ENCODE measurements around the gene BSN.

BSN gene

DNA sequence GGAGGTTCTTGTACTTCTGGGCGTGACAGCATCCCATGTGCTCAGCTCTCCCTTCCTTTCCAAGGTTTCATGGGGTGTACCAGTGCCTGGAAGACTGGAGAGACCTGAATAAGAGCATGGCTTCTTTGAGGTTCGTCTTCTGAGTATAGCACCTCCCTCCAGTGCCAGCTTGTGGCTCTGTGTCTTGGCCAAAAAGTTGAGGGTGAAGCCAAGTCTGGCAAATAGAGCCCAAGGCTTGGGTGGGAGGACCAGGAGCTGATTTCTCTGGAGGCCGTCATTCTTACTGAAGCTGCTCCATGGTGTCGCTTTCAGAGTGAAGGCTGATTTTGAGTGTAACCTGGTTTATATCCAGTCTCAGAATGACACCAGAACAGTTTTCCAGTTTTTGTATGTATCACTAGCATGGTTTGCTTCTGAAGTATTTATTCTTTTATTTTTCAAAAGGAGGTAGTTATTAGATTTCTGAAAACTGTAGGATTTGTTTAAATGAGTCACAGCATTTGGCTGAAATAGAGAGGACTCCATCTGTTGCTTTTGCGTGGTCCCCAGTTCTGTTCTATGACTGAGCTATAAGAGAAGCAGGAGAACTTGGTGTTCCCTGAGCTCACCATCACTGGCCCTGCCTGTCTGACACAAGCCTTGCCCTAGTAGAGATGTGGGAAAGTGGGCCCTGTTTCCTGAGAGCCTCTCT, 47.2 kb downstream of the BSN start:
- no peak for DNase-seq (ENCODE audit: low read depth, low spot score)

GRCh38 chr3:49602049-49602554, 47.8 kb downstream of the BSN start:
- no peak for DNase-seq (ENCODE audit: low read depth, low spot score)

DNA sequence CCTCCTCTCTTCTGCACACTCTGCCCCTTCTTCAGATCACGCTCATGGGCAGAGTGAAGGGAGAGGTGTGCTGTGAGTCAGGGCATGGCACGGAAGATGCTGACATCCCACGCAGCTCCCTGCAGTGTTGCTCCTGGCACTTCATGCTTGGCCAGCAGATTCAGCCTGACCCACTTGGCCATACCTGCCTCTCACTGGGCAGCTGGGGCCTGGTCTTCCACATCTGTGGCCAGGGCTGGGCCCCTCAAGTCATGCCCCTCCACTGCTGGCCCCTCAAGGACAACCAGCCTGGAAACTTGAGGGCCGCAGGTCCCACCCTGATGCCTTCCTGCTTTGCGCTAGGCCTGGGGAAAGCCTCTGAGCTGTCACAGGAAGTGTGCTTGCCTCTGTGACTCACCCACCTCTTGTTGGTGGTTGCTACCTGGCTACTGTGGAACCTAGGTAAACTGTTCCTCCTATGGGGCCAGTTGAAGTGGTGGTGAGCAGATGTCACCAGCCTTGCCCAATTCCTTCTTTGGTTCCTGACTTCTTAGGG, 48.7 kb downstream of the BSN start:
- peak; percentile 8 for DNase-seq (ENCODE audit: low read depth, low spot score)

GRCh38 chr3:49606427-49606826, 52.1 kb downstream of the BSN start:
- no peak for DNase-seq (ENCODE audit: low read depth, low spot score)

DNA sequence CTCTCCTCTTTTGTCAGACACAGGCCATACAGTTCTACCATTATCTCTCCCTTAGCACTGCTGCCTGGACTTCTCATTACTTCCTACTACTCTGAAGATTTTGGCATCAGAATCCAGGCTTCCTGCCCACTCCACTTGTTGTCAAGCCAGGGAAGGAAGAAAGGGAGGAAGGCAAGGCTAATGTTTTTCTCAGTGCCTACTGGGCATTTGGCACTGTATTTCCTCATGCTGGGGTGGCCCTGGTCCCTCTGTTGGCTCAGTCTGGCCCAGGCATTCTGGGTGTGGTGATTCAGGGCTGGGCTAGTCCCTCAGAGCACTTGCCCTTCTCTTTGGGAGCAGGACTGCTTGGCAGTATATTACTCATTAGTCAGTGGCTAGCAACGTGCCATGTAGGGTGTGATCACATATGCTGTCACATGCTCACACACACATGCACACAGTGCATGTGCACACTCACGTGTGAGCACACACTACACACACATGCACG, 52.9 kb downstream of the BSN start:
- no peak for DNase-seq (ENCODE audit: low read depth, low spot score)

GRCh38 chr3:49607796-49608195, 53.5 kb downstream of the BSN start:
- no peak for DNase-seq (ENCODE audit: low read depth, low spot score)

GRCh38 chr3:49609314-49609713, 55.0 kb downstream of the BSN start:
- no peak for DNase-seq (ENCODE audit: low read depth, low spot score)

GRCh38 chr3:49609815-49610214, 55.5 kb downstream of the BSN start:
- DNase-seq (ENCODE audit: low read depth, low spot score): no peak

- no peak for DNase-seq (ENCODE audit: low read depth, low spot score)
These were observed 56.5 kb downstream of the BSN start for GRCh38 chr3:49610666-49611280.

- DNase-seq (ENCODE audit: low read depth, low spot score): no peak
These were observed 57.0 kb downstream of the BSN start for GRCh38 chr3:49611291-49611690.

DNA sequence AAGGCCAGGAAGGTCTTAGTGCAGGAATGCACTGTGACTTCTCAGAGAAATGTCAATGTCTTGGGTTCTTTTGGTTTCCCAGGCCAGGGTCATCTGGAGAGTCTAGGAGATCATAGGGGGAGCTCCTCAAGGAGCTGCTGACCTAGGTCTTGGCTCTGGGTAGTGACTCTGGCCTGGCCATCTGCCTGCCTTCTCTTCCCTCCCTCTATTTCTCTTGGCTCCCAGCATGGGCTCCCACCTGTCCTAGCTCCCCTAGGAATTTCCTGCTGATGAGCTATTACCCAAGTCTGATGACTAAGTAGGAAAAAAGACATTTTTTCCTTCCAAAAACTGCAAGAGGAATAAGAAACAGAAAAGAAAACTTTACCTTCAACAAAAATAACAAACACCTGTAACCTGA, 57.4 kb downstream of the BSN start:
- DNase-seq (ENCODE audit: low read depth, low spot score): no peak

GRCh38 chr3:49614936-49615335, 60.7 kb downstream of the BSN start:
- no peak for DNase-seq (ENCODE audit: low read depth, low spot score)

- DNase-seq (ENCODE audit: low read depth, low spot score): no peak
These were observed 61.8 kb downstream of the BSN start for GRCh38 chr3:49616061-49616460.

GRCh38 chr3:49616491-49616941, 62.2 kb downstream of the BSN start:
- DNase-seq (ENCODE audit: low read depth, low spot score): no peak

GRCh38 chr3:49617390-49618013, 63.2 kb downstream of the BSN start:
- DNase-seq (ENCODE audit: low read depth, low spot score): no peak

DNA sequence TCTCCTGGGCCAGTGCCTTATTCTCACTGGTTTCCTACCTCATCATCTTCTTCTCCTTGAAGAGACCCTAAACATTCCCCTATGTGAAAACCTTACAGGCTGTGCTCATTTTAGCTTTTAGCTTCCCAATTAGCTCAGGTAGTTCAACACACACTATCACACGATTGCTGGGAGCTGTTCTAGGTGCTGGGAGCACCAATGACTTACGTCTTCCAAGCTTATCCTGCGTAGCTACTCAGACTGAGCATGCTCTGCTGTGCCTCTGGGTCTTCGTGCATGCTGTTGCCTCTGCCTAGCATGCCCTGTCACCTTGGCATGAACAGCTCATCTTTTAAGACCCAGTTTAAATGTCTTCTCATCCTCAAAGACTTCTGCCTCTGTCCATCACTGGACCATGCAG, 64.1 kb downstream of the BSN start:
- DNase-seq (ENCODE audit: low read depth, low spot score): no peak

DNA sequence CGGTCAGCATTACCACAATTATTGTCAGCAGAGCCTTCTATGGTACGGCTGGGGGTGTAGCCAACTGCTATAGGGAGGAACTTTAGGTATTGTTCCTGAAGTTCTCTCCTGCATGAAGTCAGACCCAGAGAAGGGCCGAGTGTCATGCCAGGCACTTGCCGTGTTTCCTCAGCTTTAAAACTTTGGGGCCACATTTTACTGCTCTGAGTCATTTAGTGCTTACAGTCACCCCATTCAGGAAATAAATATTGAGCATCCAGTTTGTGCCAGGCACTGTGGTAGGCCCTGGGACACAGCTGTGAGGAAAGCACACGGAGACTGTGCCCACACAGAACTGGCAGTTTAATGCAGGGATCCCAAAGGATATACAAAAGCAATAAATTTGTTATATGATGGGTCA, 65.4 kb downstream of the BSN start:
- DNase-seq (ENCODE audit: low read depth, low spot score): no peak

DNA sequence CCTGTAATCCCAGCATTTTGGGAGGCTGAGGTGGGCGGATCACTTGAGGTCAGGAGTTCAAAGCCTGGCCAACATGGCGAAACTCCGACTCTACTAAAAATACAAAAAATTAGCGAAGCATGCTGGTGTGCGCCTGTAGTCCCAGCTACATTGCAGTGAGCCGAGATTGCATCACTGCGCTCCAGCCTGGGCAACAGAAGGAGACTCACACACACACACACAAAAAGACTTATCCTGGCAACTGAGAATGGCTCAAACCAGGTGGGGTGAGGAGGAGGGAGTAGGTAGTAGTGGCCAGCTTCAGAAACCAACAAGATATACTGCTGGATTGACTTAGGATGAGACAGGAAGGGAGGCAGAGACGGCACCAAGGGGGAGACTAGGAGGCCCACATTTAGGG, 66.5 kb downstream of the BSN start:
- DNase-seq (ENCODE audit: low read depth, low spot score): no peak

DNA sequence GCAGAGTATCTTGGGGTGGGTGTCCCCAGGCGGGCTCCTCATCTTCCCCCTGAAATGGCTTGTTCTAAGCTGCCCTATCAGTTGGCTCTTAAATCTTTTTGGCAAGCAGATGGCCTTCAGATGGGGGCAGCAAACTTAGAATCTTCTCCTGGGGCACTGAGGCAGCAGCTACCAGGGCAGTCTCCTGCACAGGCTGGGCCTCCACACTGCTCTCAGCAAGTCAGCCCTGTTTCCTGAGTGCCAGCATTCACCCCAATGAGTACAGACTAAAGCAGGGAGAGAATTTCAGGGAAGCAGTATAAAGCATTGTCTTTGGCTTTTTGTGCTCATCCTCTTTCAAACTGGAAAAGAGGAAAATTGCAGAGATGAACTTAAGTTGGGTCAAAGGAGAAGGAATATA, 68.8 kb downstream of the BSN start:
- DNase-seq (ENCODE audit: low read depth, low spot score): no peak

GRCh38 chr3:49625071-49625470, 70.8 kb downstream of the BSN start:
- DNase-seq (ENCODE audit: low read depth, low spot score): no peak

- no peak for DNase-seq (ENCODE audit: low read depth, low spot score)
These were observed 71.9 kb downstream of the BSN start for GRCh38 chr3:49626101-49626581.

GRCh38 chr3:49626796-49627195, 72.5 kb downstream of the BSN start:
- no peak for DNase-seq (ENCODE audit: low read depth, low spot score)

Measured in activated naive CD8-positive, alpha-beta T cell treated with anti-CD3 and anti-CD28 coated beads, Interleukin-2, amount 50 U/mL, for 16 hours (primary cell).